Endothelial cell of umbilical vein (primary cell): ENCODE results near the gene STRN. TPM values are rescaled to one million over a fixed set of nuclear protein-coding genes. Genes with fewer than 3 reads are reported as not detected.

Experiments
- BruUV-seq: library from RNA; stranded (reverse); fragments of 400-500 nt; replicated peaks from 2 replicates; lab custom pipeline; 2021; lab: Mats Ljungman, UMichigan
- CTCF ChIA-PET: fragments of 300-600, 350-600 bp; sonication (Branson Sonifier 250); formaldehyde crosslinking; loops from one replicate; lab custom pipeline; 2021; ENCODE audit warnings: antibody characterized with exemption, inconsistent platforms; lab: Charles Lee
- POLR2A ChIA-PET: fragments of 300-600, 350-600 bp; sonication (Branson Sonifier 250); formaldehyde crosslinking; loops from one replicate; lab custom pipeline; 2021; ENCODE audit warnings: antibody characterized with exemption, inconsistent platforms; lab: Charles Lee
- DNase-seq: peaks from one replicate; pipeline ENCODE4 v3.0.0-alpha.2; 2011; ENCODE audit warnings: low read depth, low spot score
- FAIRE-seq: peaks from 2 replicates; lab custom pipeline; 2011; peaks lifted over from hg19 to GRCh38; lab: Jason Lieb, UNC
- H2AFZ ChIP-seq: 2 replicates; pipeline ENCODE4 v1.6.0; 2012; ENCODE audit warnings: low read depth, low read length, control low read depth, inconsistent platforms
- H3K27ac ChIP-seq: 2 replicates; pipeline ENCODE4 v1.5.1; 2011; ENCODE audit warnings: low read depth, mild to moderate bottlenecking, control low read depth, low read length, moderate library complexity; ENCODE audit not compliant: insufficient read depth
- H3K27me3 ChIP-seq, 2 experiments: 2 replicates each; pipeline versions ENCODE4 v1.6.0 to v1.6.1; 2011; ENCODE audit warnings: low read length in 2 of 2, mixed read lengths in 1 of 2; ENCODE audit not compliant: control insufficient read depth in 2 of 2, insufficient read depth in 2 of 2
- H3K36me3 ChIP-seq, 2 experiments: 2 replicates in 1 of 2; 3 replicates in 1 of 2; pipeline ENCODE4 v1.5.1; 2011; ENCODE audit warnings: low read length in 2 of 2, mild to moderate bottlenecking in 1 of 2, moderate library complexity in 1 of 2; ENCODE audit not compliant: control insufficient read depth in 2 of 2, insufficient read depth in 2 of 2; ENCODE audit errors: extremely low read depth in 1 of 2
- H3K4me1 ChIP-seq: 3 replicates; pipeline ENCODE4 v1.5.1; 2011; ENCODE audit warnings: mild to moderate bottlenecking, low read length; ENCODE audit not compliant: control insufficient read depth, insufficient read depth; ENCODE audit errors: extremely low read depth
- H3K4me2 ChIP-seq: 2 replicates; pipeline ENCODE4 v1.6.1; 2011; ENCODE audit warnings: low read length, control low read depth, mixed read lengths; ENCODE audit not compliant: insufficient read depth
- H3K4me3 ChIP-seq, 3 experiments: fragments of 200-600 bp in 1 of 3; sonication (generic), shearing (Covaris generic) in 1 of 3; replicated peaks in 1 of 3; 2 replicates each; pipeline ENCODE4 v1.5.1; 2011 to 2016; ENCODE audit warnings: control low read depth in 3 of 3, low read length in 3 of 3, mild to moderate bottlenecking in 2 of 3, inconsistent platforms in 1 of 3, low read depth in 1 of 3, moderate library complexity in 1 of 3; ENCODE audit not compliant: insufficient read depth in 1 of 3
- H3K79me2 ChIP-seq: 2 replicates; pipeline ENCODE4 v1.6.0; 2012; ENCODE audit warnings: low read length, inconsistent platforms; ENCODE audit not compliant: control insufficient read depth, insufficient read depth
- H3K9ac ChIP-seq: replicated peaks from 2 replicates; pipeline ENCODE3; 2011; ENCODE audit warnings: low read length, control low read depth; ENCODE audit not compliant: insufficient read depth; ENCODE audit errors: extremely low read depth
- H3K9me1 ChIP-seq: replicated peaks from 3 replicates; pipeline ENCODE4 v1.6.0; 2011; ENCODE audit warnings: mild to moderate bottlenecking, low read length; ENCODE audit not compliant: control insufficient read depth, insufficient read depth; ENCODE audit errors: extremely low read depth
- H3K9me3 ChIP-seq: replicated peaks from 2 replicates; pipeline ENCODE4 v1.5.1; 2012; ENCODE audit warnings: low read length, inconsistent platforms; ENCODE audit not compliant: control insufficient read depth, insufficient read depth
- H4K20me1 ChIP-seq: replicated peaks from 2 replicates; pipeline ENCODE3; 2011; ENCODE audit warnings: mild to moderate bottlenecking, low read length; ENCODE audit not compliant: control insufficient read depth, insufficient read depth; ENCODE audit errors: extremely low read depth
- CTCF ChIP-seq, 2 donors: IDR thresholded peaks; 1 replicate in 1 of 2; 2 replicates in 1 of 2; pipeline ENCODE4 v1.5.1; 2011; ENCODE audit warnings: low read length in 2 of 2, mild to moderate bottlenecking in 2 of 2, moderate library complexity in 2 of 2, control low read depth in 1 of 2, inconsistent platforms in 1 of 2, low read depth in 1 of 2; ENCODE audit not compliant: insufficient read depth in 1 of 2; ENCODE audit errors: extremely low read depth in 1 of 2
- EZH2 ChIP-seq: IDR thresholded peaks from 2 replicates; pipeline ENCODE4 v1.6.1; 2012; ENCODE audit warnings: borderline replicate concordance, low read depth, mild to moderate bottlenecking, moderate library complexity, low read length, inconsistent platforms; ENCODE audit not compliant: severe bottlenecking
- FOS ChIP-seq: IDR thresholded peaks from 2 replicates; pipeline ENCODE4 v1.6.1; 2011; ENCODE audit warnings: mild to moderate bottlenecking, low read length, moderate library complexity, borderline replicate concordance; ENCODE audit not compliant: insufficient read depth
- GATA2 ChIP-seq: IDR thresholded peaks from 2 replicates; pipeline ENCODE4 v1.7.0; 2011; ENCODE audit warnings: low read depth, mild to moderate bottlenecking, moderate library complexity, mixed read lengths, low read length; ENCODE audit not compliant: insufficient read length, insufficient read depth
- JUN ChIP-seq: IDR thresholded peaks from 2 replicates; pipeline ENCODE4 v1.6.1; 2011; ENCODE audit warnings: borderline replicate concordance, low read depth; ENCODE audit not compliant: insufficient read length, insufficient read depth
- MAX ChIP-seq: IDR thresholded peaks from 2 replicates; pipeline ENCODE4 v1.6.1; 2011; ENCODE audit not compliant: insufficient read depth, insufficient read length
- MYC ChIP-seq: IDR thresholded peaks from one replicate; pipeline ENCODE4 v1.6.1; 2011; ENCODE audit warnings: mild to moderate bottlenecking, low read depth, low read length
- POLR2A ChIP-seq: IDR thresholded peaks from 2 replicates; pipeline ENCODE4 v1.6.1; 2012; ENCODE audit warnings: low read depth, mild to moderate bottlenecking, control low read depth, low read length
- POLR2AphosphoS5 ChIP-seq: IDR thresholded peaks from 2 replicates; pipeline ENCODE4 v1.6.1; 2012; ENCODE audit warnings: low read depth, mild to moderate bottlenecking, control low read depth, low read length, moderate library complexity; ENCODE audit not compliant: insufficient read depth
- dilution Hi-C: fragments of 300-500 bp; cut with MboI; formaldehyde crosslinking; loops from one replicate; pipeline ENCODE4 v1.15.0; 2019; ENCODE audit warnings: low sequenced_read_pairs; ENCODE audit not compliant: extremely low pct_ligation_motif_present
- intact Hi-C: fragments of 100-400 bp; cut with micrococcal nuclease; formaldehyde crosslinking; loops from one replicate; pipeline ENCODE4 v1.10.0; 2022
- polyA plus RNA-seq, 4 experiments: library from polyadenylated mRNA; depleted of rRNA in 3 of 4; stranded (reverse) in 3 of 4; unstranded in 1 of 4; fragments of >200 nt; gene quantifications; 2 replicates each; pipeline versions ENCODE4 v1.2.1 to v1.2.3, GENCODE V29; 2011 to 2012; ENCODE audit warnings: missing spikeins in 1 of 4
- total RNA-seq: library from RNA; stranded (reverse); gene quantifications from 2 replicates; pipeline ENCODE4 v1.2.3, GENCODE V29; 2021

STRN gene
- total and polyA plus RNA-seq, 2 donors (not counting 3 experiments of a cell fraction or from before 2014, with no cell fraction given) = 6.7 to 33.4 TPM

GRCh38 chr2:37000988-37001556 is 34.7 kb upstream of the STRN start:
- peak; percentile 64 for FAIRE-seq
- no peak overlapping the region for H2AFZ ChIP-seq
- no peaks in the 10 kb centered on the region for H3K27me3 ChIP-seq
- no TSS peak for BruUV-seq
- POLR2A ChIA-PET = no interaction called here
- no peak for DNase-seq
- dilution Hi-C loops = no loop called here
- TF ChIP-seq MYC (no peak), MAX (no peak), POLR2AphosphoS5 (no peak), EZH2 (no peak), CTCF (IDR thresholded peaks at IDR 0.05; ENCODE audit: extremely low read depth in 1 of 2, insufficient read depth in 1 of 2, low read depth in 1 of 2, low read length in 2 of 2) (no peak), GATA2 (no peak), JUN (no peak), FOS (no peak), POLR2A (no peak)
- peaks cover 6 to 11% of the 10 kb centered on the region in 2 experiments for H3K36me3 ChIP-seq
- no peaks in the 10 kb centered on the region for H3K9me3 ChIP-seq
- no peak overlapping the region for H3K27ac ChIP-seq
- H3K4me2 ChIP-seq = no peak overlapping the region
- no peak overlapping the region for H3K9ac ChIP-seq
- no peaks in the 10 kb centered on the region for H3K79me2 ChIP-seq
- H3K9me1 ChIP-seq = no peaks in the 10 kb centered on the region
- CTCF ChIA-PET = interaction anchor here (0.6 kb wide), 1 partner anchor 9 kb away, joined by 3 read pairs; no protein-coding TSS in a partner anchor
- no peak overlapping the region for H3K4me3 ChIP-seq
- intact Hi-C loops = no loop called here
- peaks cover 10% of the 10 kb centered on the region for H3K4me1 ChIP-seq
- H4K20me1 ChIP-seq = no peaks in the 10 kb centered on the region
